GM21576 (cell line): ENCODE measurements around the gene SLC22A2.
"Not testable (repeated sequence)": the region's sequence is repeated elsewhere in the genome, so short reads cannot be mapped to it uniquely, and the experiment has no call there.

Experiments
- ATAC-seq: cut with Tn5 transposase; IDR thresholded peaks from one replicate; pipeline ENCODE4 v1.9.1; 2021; ENCODE audit warnings: mild to moderate bottlenecking, moderate library complexity; ENCODE audit not compliant: unreplicated experiment

The SLC22A2 gene

GRCh38 chr6:160258346-160259142 lies at the start of gene SLC22A2:
TSS of gene SLC22A2 (minus strand) at chr6:160258821. CDS start at chr6:160258757, 64 bp downstream.
- ATAC-seq, result no peak

- ATAC-seq, result no peak
Measured at GRCh38 chr6:160305926-160306713, 47.5 kb upstream of the SLC22A2 start.

DNA sequence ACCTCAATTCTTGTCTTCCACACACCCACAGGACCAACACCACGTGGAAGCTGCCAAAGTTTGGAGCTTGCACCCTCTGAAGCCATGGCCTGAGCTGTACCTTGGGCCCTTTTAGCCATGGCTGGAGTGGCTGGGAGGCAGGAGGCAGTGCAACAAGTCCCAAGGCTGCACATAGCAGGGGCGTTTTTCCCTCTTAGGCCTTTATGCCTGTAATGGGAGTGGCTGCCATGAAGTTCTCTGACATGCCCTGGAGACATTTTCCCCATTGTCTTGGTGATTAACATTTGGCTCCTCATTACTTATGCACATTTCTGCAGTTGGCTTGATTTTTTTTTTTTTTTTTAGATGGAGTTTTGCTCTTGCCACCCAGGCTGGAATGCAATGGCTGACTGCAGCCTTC lies 45.2 kb upstream of the SLC22A2 start:
- ATAC-seq, result no peak

DNA sequence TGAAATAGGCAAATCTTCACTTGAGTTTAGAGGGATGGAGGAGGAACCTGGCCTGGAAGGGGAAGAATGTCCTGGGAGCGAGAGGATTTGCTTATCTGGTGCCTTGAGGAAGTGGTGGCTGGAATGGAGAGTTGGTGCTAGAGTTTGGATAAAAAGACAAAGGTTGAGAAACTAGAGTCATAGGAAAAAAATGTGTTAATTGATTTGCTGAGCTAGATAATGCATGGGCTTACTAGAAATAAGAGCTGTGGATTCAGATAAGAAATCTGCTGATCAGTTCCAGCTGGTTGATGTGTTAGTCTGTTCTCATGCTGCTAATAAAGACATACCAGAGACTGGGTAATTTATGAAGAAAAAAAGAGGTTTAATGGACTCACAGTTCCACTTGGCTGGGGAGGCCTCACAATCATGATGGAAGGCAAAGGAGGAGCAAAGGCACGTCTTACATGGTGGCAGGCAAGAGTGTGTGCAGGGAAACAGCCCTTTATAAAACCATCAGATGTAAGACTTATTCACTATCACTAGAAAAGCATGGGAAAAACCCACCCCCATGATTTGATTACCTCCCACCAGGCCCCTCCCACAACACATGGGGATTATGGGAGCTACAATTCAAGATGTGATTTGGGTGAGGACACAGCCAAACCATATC lies 43.9 kb upstream of the SLC22A2 start:
- not testable (repeated sequence) for ATAC-seq

GRCh38 chr6:160301339-160301738 lies 42.7 kb upstream of the SLC22A2 start:
- ATAC-seq, result no peak

DNA sequence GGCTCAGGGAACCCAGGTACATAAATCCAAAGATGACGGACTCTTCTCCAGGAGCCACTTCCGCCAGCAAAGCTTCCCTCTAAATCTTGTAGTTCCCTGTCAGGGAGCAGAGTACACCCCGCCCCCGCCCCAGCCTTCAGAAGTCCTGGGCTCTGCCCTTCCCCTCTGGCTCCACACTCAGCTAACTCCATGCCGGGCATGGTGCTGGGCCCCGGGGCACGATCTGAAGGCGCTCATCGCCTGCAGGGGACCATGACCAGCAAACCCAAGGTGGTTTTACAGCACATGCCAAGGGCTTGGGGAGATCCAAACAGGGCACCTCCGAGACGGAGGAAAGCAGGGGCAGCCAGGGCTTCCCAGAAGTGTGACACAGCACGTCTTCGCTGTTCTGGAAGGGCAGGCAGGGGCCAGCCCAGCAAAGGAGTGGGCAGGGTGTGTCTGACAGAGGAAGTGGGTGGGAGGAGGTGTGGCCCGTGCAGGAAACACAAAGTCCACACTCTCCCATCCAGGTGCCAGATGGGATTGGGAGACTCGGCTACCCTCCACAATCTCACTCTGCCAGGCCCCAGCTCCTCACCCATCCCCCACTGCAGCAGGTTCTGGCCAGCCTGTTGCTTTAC lies 41.6 kb upstream of the SLC22A2 start:
- no peak for ATAC-seq

DNA sequence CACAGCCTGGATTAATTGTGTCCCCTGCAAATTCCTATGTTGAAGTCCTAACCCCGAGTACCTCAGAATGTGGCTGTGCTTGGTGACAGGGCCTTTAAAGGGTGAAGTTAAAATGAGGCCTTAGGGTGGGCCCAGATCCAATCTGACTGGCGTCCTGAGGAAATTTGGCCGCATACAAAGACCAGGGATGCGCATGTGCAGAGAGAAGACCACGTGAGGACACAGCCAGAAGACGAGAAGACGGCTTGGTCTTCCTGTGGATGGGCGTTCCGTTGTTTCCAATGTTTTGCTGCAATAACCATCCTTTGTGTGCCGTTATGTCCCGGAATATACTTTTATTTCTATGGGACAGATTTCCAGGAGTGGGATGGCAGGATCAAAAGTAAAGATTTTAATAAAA lies 40.9 kb upstream of the SLC22A2 start:
- ATAC-seq, result no peak

- no peak for ATAC-seq
Measured at GRCh38 chr6:160298121-160298520, 39.5 kb upstream of the SLC22A2 start.

DNA sequence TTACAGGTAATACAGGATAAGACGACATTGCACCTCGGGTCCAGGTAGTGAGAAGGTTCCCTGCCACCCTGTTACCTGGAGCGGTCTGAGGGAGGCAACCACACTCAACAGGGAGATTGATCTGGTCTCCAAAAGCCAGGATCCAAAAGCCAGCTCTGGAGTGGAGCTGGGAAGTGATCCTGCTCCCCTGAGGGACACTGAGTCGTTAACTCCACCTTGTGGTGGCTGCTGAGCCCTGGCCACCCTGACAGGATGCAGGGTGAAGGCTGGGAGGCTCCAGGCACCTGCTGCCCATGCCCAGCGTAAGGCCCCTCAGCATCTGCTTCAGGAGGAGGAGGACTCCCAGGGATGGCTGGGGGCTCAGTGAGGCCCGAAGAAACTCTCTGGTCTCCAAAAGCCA lies 38.7 kb upstream of the SLC22A2 start:
- ATAC-seq, result no peak

GRCh38 chr6:160293844-160294243 lies 35.2 kb upstream of the SLC22A2 start:
- no peak for ATAC-seq

DNA sequence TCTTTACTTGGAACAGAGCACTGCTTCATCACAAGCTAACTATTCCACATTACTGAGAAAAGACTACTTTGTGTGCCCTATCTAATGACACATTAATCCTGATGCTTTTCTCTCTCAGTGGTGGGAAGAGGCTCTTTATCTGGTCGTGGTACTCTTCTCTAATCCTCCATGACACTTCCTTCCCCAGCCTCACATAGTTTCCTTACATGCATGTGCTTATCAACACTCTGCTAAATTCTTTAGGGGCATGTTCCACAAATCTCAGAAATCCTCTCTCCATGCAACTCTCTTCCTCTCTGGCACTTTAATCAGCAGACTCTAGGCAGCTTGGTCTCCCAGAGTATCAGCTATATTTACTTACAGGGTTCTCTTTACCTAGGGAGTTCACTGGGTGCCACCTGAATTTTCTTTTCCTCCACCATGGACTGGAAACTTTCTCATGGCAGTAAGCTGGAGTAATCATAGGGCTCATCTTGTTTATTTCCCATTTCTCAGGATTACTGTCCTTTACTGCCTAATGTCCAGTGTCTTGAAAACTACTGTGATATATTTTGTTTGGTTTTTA lies 27.0 kb upstream of the SLC22A2 start:
- ATAC-seq, result no peak

GRCh38 chr6:160284575-160284974 lies 26.0 kb upstream of the SLC22A2 start:
- ATAC-seq, result no peak

GRCh38 chr6:160282444-160282843 lies 23.8 kb upstream of the SLC22A2 start:
- ATAC-seq, result no peak

DNA sequence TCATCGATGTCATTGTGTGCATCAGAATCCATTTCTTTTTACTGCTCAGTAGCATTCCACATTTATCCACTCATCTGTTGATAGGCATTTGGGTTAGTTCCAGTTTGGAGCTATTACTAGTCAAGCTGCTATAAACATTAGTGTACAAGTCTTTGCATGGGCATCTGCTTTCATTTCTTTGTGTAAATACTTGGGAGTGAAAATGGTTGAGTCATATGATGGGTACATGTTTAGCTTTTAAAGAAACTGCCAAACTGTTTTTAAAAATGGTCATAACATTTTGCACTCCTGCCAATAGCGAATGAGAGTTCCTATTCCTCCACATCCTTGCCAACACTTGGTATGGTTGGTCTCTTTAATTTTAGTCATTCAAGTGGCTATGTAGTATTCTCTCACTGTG lies 21.2 kb upstream of the SLC22A2 start:
- ATAC-seq, result no peak

- ATAC-seq, result no peak
Measured at GRCh38 chr6:160278786-160279310, 20.2 kb upstream of the SLC22A2 start.

GRCh38 chr6:160278311-160278710 lies 19.7 kb upstream of the SLC22A2 start:
- no peak for ATAC-seq

DNA sequence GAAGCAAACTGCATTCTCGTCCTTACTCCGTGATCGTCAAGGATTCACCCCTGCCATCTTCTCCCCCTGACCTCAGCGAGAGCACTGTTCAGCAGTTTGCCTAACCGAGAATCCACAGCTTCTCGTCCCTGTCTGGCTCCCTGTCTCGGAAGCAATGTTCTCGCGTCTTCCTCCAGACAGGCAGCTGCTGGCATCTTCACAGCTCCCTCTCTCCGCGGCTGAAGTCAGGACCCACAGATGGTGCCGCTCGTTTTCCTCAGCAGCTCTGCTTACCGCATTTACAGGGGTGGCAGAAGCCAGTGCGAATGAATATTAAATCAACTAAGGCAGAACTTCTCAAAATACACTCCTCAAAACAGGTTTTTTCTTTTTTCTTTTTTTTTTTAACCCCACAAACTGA lies 18.9 kb upstream of the SLC22A2 start:
- no peak for ATAC-seq

DNA sequence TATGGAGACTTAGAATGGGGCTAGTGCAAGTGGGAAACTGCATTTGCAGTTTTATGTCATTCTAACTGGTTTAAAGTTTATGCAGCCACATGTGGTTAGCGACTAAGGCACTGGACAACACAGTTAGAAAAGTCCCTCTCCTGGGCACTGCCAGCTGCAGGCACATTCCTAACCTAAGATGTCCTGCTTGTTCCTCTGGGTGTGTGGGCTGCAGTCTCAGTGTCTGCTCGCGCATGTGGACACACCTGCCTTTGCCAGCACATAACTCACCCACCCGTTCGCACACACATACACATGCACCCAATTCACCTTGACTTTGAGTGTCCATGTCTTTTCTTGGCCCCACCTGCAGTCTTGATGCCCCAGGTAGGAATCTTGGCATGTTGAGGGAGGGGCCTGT lies 18.5 kb upstream of the SLC22A2 start:
- ATAC-seq, result no peak

DNA sequence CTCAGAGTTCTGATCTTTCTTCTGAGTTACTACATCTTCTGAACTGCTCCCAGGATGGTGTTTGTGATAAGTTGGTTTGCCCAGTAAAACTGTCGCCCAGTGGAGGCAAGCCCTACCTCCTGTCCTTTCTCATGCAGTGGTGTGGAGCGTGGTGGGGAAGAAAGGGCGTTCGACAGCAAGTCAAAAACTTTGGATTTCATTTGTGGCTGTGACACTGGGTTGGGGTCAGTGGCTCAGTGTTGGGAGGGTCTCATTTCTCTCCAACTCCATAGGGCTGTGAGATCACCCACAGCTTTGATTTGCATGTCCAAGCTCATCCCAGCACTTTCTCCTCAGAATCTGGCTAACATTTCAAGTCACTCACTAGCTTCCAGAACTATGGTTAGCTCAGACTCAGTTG lies 17.5 kb upstream of the SLC22A2 start:
- no peak for ATAC-seq

- no peak for ATAC-seq
Measured at GRCh38 chr6:160275511-160276003, 16.9 kb upstream of the SLC22A2 start.
